C1 segment of cervical spinal cord (tissue), 14 donors: ENCODE measurements around the gene C3orf70.

ENCODE experiments used
- DNase-seq, 14 donors: peaks; one replicate each; lab custom pipeline; 2025; lab: John Stamatoyannopoulos, UW

The C3orf70 gene

GRCh38 chr3:185087419-185087818 lies 65.4 kb downstream of the C3orf70 start:
- DNase-seq = no peak

GRCh38 chr3:185084901-185085300 lies 68.0 kb downstream of the C3orf70 start:
- DNase-seq = peak in 1 of 14 donors; percentile 20

- no peak for DNase-seq
These were observed 68.5 kb downstream of the C3orf70 start for GRCh38 chr3:185084402-185084801.

- no peak for DNase-seq
These were observed 70.0 kb downstream of the C3orf70 start for GRCh38 chr3:185082829-185083228.

GRCh38 chr3:185082149-185082548 lies 70.7 kb downstream of the C3orf70 start:
- DNase-seq = no peak

- no peak for DNase-seq
These were observed 71.3 kb downstream of the C3orf70 start for GRCh38 chr3:185081521-185081920.

- no peak for DNase-seq
These were observed 73.2 kb downstream of the C3orf70 start for GRCh38 chr3:185079625-185080024.

- no peak for DNase-seq
These were observed 76.6 kb downstream of the C3orf70 start for GRCh38 chr3:185076219-185076618.

- no peak for DNase-seq
These were observed 77.3 kb downstream of the C3orf70 start for GRCh38 chr3:185075547-185075946.

- no peak for DNase-seq
These were observed 81.5 kb downstream of the C3orf70 start for GRCh38 chr3:185071287-185071800.

GRCh38 chr3:185070491-185071286 lies 82.2 kb downstream of the C3orf70 start:
- DNase-seq = peak in 1 of 14 donors; percentile 12

- no peak for DNase-seq
These were observed 83.5 kb downstream of the C3orf70 start for GRCh38 chr3:185069037-185070030.

GRCh38 chr3:185067173-185067572 lies 85.7 kb downstream of the C3orf70 start:
- no peak for DNase-seq

GRCh38 chr3:185066251-185066650 lies 86.6 kb downstream of the C3orf70 start:
- DNase-seq = no peak

- DNase-seq = no peak
These were observed 87.8 kb downstream of the C3orf70 start for GRCh38 chr3:185065059-185065458.

GRCh38 chr3:185063431-185063830 lies 89.4 kb downstream of the C3orf70 start:
- DNase-seq = no peak

GRCh38 chr3:185062191-185062590 lies 90.7 kb downstream of the C3orf70 start:
- no peak for DNase-seq

GRCh38 chr3:185060655-185061054 lies 92.2 kb downstream of the C3orf70 start:
- DNase-seq = no peak

GRCh38 chr3:185059766-185060165 lies 93.1 kb downstream of the C3orf70 start:
- no peak for DNase-seq

- no peak for DNase-seq
These were observed 94.1 kb downstream of the C3orf70 start for GRCh38 chr3:185058796-185059195.

- DNase-seq = no peak
These were observed 95.0 kb downstream of the C3orf70 start for GRCh38 chr3:185057829-185058228.

- DNase-seq = no peak
These were observed 96.0 kb downstream of the C3orf70 start for GRCh38 chr3:185056908-185057307.
